IPS DF 6.9 (cell line): ENCODE results near the gene PXK.
"Not testable (repeated sequence)": the region's sequence is repeated elsewhere in the genome, so short reads cannot be mapped to it uniquely, and the experiment has no call there.

Experiments
- DNase-seq: peaks from one replicate; pipeline ENCODE4 v3.0.0-alpha.2; 2013; ENCODE audit warnings: low read depth, low spot score
- H3K27ac ChIP-seq: one replicate; pipeline ENCODE4 v1.5.1; 2013; ENCODE audit warnings: low read length, control low read depth
- H3K27me3 ChIP-seq: 2 replicates; pipeline ENCODE4 v1.6.1; 2013; ENCODE audit warnings: mild to moderate bottlenecking, low read length; ENCODE audit not compliant: control insufficient read depth, insufficient read depth
- H3K36me3 ChIP-seq: 2 replicates; pipeline ENCODE4 v1.6.1; 2013; ENCODE audit warnings: low read length; ENCODE audit not compliant: control insufficient read depth, insufficient read depth
- H3K4me1 ChIP-seq: 2 replicates; pipeline ENCODE4 v1.6.1; 2013; ENCODE audit warnings: low read length; ENCODE audit not compliant: control insufficient read depth, insufficient read depth
- H3K4me3 ChIP-seq: 2 replicates; pipeline ENCODE4 v1.5.1; 2013; ENCODE audit warnings: mild to moderate bottlenecking, low read length
- H3K9me3 ChIP-seq: 2 replicates; pipeline ENCODE4 v1.6.1; 2013; ENCODE audit warnings: low read length, inconsistent platforms; ENCODE audit not compliant: control insufficient read depth, insufficient read depth
- whole genome bisulfite sequencing: extraction: QIAGEN DNeasy Blood & Tissue Kit; methylation state at CpG from one replicate; pipeline ENCODE4 v1.1.7; 2013; ENCODE audit warnings: mixed read lengths, missing lambda C conversion rate; ENCODE audit not compliant: insufficient read length, insufficient coverage; 5-methylcytosine and 5-hydroxymethylcytosine counted together

Gene PXK

GRCh38 chr3:58334506-58334884 is 1.8 kb downstream of the PXK start:
- H3K27ac ChIP-seq: no peak overlapping the region
- H3K27me3 ChIP-seq: no peaks in the 10 kb centered on the region
- WGBS: no CpG with 5 or more reads among the region's 1 CpG
- no peak for DNase-seq
- no peak overlapping the region for H3K4me3 ChIP-seq
- H3K9me3 ChIP-seq: no peaks in the 10 kb centered on the region
- H3K4me1 ChIP-seq: no peaks in the 10 kb centered on the region
- H3K36me3 ChIP-seq: no peaks in the 10 kb centered on the region

DNA sequence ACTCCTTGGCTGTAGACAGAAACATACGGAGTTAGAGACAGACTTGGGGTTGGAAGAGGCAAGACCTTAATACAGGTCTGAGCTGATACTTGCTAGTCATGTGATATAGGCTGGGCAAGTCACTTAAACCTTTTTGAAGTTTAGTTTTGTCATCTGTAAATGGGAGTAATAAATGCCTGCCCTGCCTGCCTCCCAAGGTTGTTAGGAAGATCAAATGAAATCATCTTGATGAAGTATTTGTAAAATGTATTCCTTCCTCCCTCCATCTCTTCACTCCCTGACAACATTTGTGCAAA is 2.9 kb downstream of the PXK start:
- Histone ChIP-seq H3K27me3 (no peaks in the 10 kb centered on the region), H3K4me1 (no peaks in the 10 kb centered on the region), H3K27ac (no peak overlapping the region), H3K9me3 (no peaks in the 10 kb centered on the region), H3K36me3 (no peaks in the 10 kb centered on the region), H3K4me3 (no peak overlapping the region)
- DNase-seq: no peak
- WGBS: no CpG with 5 or more reads among the region's 1 CpG

GRCh38 chr3:58336135-58336882 is 3.6 kb downstream of the PXK start:
- no peak overlapping the region for H3K4me3 ChIP-seq
- WGBS: no CpG with 5 or more reads among the region's 3 CpGs
- no peaks in the 10 kb centered on the region for H3K9me3 ChIP-seq
- no peaks in the 10 kb centered on the region for H3K27me3 ChIP-seq
- DNase-seq: no peak
- H3K36me3 ChIP-seq: no peaks in the 10 kb centered on the region
- no peaks in the 10 kb centered on the region for H3K4me1 ChIP-seq
- H3K27ac ChIP-seq: no peak overlapping the region

GRCh38 chr3:58337190-58337589 is 4.5 kb downstream of the PXK start:
- Histone ChIP-seq H3K9me3 (no peaks in the 10 kb centered on the region), H3K36me3 (no peaks in the 10 kb centered on the region), H3K27me3 (no peaks in the 10 kb centered on the region), H3K4me1 (no peaks in the 10 kb centered on the region), H3K27ac (no peak overlapping the region), H3K4me3 (no peak overlapping the region)
- WGBS: no CpG with 5 or more reads among the region's 1 CpG
- no peak for DNase-seq

GRCh38 chr3:58339146-58339545 is 6.5 kb downstream of the PXK start:
- WGBS: 100% methylated on average over 1 of the region's 12 CpGs
- H3K9me3 ChIP-seq, H3K4me3 ChIP-seq, H3K27ac ChIP-seq, H3K27me3 ChIP-seq, DNase-seq, H3K36me3 ChIP-seq, H3K4me1 ChIP-seq: not testable (repeated sequence)

- no peaks in the 10 kb centered on the region for H3K9me3 ChIP-seq
- no peaks in the 10 kb centered on the region for H3K27me3 ChIP-seq
- H3K4me3 ChIP-seq: no peak overlapping the region
- H3K4me1 ChIP-seq: no peaks in the 10 kb centered on the region
- no CpG with 5 or more reads among the region's 3 CpGs for WGBS
- H3K36me3 ChIP-seq: no peaks in the 10 kb centered on the region
- H3K27ac ChIP-seq: no peak overlapping the region
- no peak for DNase-seq
Observed at GRCh38 chr3:58340594-58341244, 8.0 kb downstream of the PXK start.

- H3K27ac ChIP-seq: no peak overlapping the region
- no CpG with 5 or more reads among the region's 3 CpGs for WGBS
- no peaks in the 10 kb centered on the region for H3K27me3 ChIP-seq
- no peak for DNase-seq
- no peaks in the 10 kb centered on the region for H3K9me3 ChIP-seq
- H3K36me3 ChIP-seq: no peaks in the 10 kb centered on the region
- H3K4me1 ChIP-seq: no peaks in the 10 kb centered on the region
- H3K4me3 ChIP-seq: no peak overlapping the region
Observed at GRCh38 chr3:58341376-58341775, 8.7 kb downstream of the PXK start.

DNA sequence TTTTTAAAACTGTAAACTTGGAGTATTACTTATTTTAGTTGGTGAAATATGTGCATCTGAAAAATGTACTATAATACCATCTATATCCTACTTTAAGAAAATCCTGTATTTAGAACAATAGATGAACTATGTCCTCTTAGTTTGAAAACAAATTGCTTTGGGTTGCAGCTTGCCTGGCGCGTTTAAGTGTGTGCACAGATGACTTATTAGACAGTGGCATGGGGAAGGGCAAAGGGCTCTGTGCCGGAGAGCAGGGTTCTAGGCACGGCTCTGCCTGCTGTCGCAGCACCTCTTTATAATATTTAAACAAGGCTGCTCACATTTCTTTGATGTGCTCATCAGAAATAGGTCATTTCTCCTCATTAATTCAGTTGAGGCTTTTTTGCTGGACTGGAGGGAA is 10.0 kb downstream of the PXK start:
- Histone ChIP-seq H3K36me3 (no peaks in the 10 kb centered on the region), H3K27ac (no peak overlapping the region), H3K27me3 (no peaks in the 10 kb centered on the region), H3K4me3 (no peak overlapping the region), H3K4me1 (no peaks in the 10 kb centered on the region), H3K9me3 (no peaks in the 10 kb centered on the region)
- no peak for DNase-seq
- WGBS: no CpG with 5 or more reads among the region's 5 CpGs

GRCh38 chr3:58345457-58345856 is 12.8 kb downstream of the PXK start:
- H3K4me1 ChIP-seq: no peaks in the 10 kb centered on the region
- 100% methylated on average over 2 of the region's 4 CpGs for WGBS
- no peaks in the 10 kb centered on the region for H3K9me3 ChIP-seq
- H3K4me3 ChIP-seq: no peak overlapping the region
- H3K27ac ChIP-seq: no peak overlapping the region
- H3K27me3 ChIP-seq: no peaks in the 10 kb centered on the region
- DNase-seq: no peak
- H3K36me3 ChIP-seq: no peaks in the 10 kb centered on the region

- H3K27me3 ChIP-seq: no peaks in the 10 kb centered on the region
- no peaks in the 10 kb centered on the region for H3K36me3 ChIP-seq
- no peak overlapping the region for H3K27ac ChIP-seq
- no CpG with 5 or more reads among the region's 2 CpGs for WGBS
- H3K9me3 ChIP-seq: no peaks in the 10 kb centered on the region
- H3K4me1 ChIP-seq: no peaks in the 10 kb centered on the region
- no peak overlapping the region for H3K4me3 ChIP-seq
- DNase-seq: no peak
Observed at GRCh38 chr3:58346368-58346767, 13.7 kb downstream of the PXK start.

- peaks cover 4% of the 10 kb centered on the region for H3K4me1 ChIP-seq
- H3K27me3 ChIP-seq: no peaks in the 10 kb centered on the region
- H3K9me3 ChIP-seq: no peaks in the 10 kb centered on the region
- no peak for DNase-seq
- H3K36me3 ChIP-seq: no peaks in the 10 kb centered on the region
- no CpG with 5 or more reads among the region's 7 CpGs for WGBS
- no peak overlapping the region for H3K4me3 ChIP-seq
- H3K27ac ChIP-seq: no peak overlapping the region
Observed at GRCh38 chr3:58347984-58348383, 15.3 kb downstream of the PXK start.
